ENCODE data around the gene SEH1L. TPM values are rescaled to one million over a fixed set of nuclear protein-coding genes. Genes with fewer than 3 reads are reported as not detected.
A peak's percentile ranks its signal among the peaks of the same experiment; 100 is the strongest.

Gene SEH1L
- total RNA-seq, 3 donors from 2014 or later: 160 to 179 (median 174) TPM

DNA sequence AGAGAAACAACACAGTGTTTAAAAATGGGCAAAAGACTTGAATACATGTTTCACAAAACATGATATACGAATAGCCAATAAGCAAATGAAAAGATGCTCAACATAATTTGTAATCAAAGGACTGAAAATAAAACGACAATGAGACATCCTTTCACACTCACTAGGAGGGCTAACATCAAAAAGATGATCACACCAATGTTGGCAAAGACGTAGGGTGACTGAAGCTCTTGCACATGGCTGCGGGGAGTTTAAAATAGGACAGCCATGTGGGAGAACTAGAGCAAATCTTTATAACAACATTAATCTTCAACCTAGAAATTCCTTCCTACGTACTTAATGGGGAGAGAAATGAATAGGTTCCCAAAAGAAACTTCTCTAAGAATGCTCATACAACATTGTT, 19.2 kb upstream of the SEH1L start:
- Mint-ChIP-seq H3K9me3 (no peaks in the 10 kb centered on the region), H3K36me3 (ENCODE audit: insufficient read depth) (no peaks in the 10 kb centered on the region), H3K27me3 (ENCODE audit: low read depth) (no peaks in the 10 kb centered on the region), H3K4me1 (ENCODE audit: low read depth) (no peaks in the 10 kb centered on the region), H3K4me3 (no peak overlapping the region)
- ATAC-seq (no peak), DNase-seq (no peak)

GRCh38 chr18:12929477-12930083, 18.2 kb upstream of the SEH1L start:
- DNase-seq (no peak), ATAC-seq (no peak)
- Mint-ChIP-seq H3K27me3 (ENCODE audit: low read depth) (peaks cover 1% of the 10 kb centered on the region), H3K9me3 (no peaks in the 10 kb centered on the region), H3K4me3 (no peak overlapping the region), H3K4me1 (ENCODE audit: low read depth) (peaks cover 2% of the 10 kb centered on the region), H3K36me3 (ENCODE audit: insufficient read depth) (no peaks in the 10 kb centered on the region)

- no peaks in the 10 kb centered on the region for H3K9me3 Mint-ChIP-seq
- no peak overlapping the region for H3K4me3 Mint-ChIP-seq
- peaks cover 4% of the 10 kb centered on the region for H3K4me1 Mint-ChIP-seq (ENCODE audit: low read depth)
- peaks cover 3% of the 10 kb centered on the region for H3K27me3 Mint-ChIP-seq (ENCODE audit: low read depth)
- no peak for DNase-seq
- no peak for ATAC-seq
- no peaks in the 10 kb centered on the region for H3K36me3 Mint-ChIP-seq (ENCODE audit: insufficient read depth)
These were observed 17.4 kb upstream of the SEH1L start for GRCh38 chr18:12930376-12930775.

GRCh38 chr18:12930908-12931307, 16.9 kb upstream of the SEH1L start:
- Mint-ChIP-seq H3K4me1 (ENCODE audit: low read depth) (peaks cover 4% of the 10 kb centered on the region), H3K4me3 (no peak overlapping the region), H3K36me3 (ENCODE audit: insufficient read depth) (no peaks in the 10 kb centered on the region), H3K9me3 (no peaks in the 10 kb centered on the region), H3K27me3 (ENCODE audit: low read depth) (peaks cover 3% of the 10 kb centered on the region)
- ATAC-seq (no peak), DNase-seq (no peak)

GRCh38 chr18:12933327-12933726, 14.5 kb upstream of the SEH1L start:
- H3K9me3 Mint-ChIP-seq: no peaks in the 10 kb centered on the region
- H3K4me3 Mint-ChIP-seq: no peak overlapping the region
- DNase-seq (no peak), ATAC-seq (no peak)
- H3K4me1 Mint-ChIP-seq (ENCODE audit: low read depth): peaks cover 4% of the 10 kb centered on the region
- peaks cover 3% of the 10 kb centered on the region for H3K27me3 Mint-ChIP-seq (ENCODE audit: low read depth)
- H3K36me3 Mint-ChIP-seq (ENCODE audit: insufficient read depth): no peaks in the 10 kb centered on the region

GRCh38 chr18:12934454-12935071, 13.2 kb upstream of the SEH1L start:
- peak; percentile 76 for DNase-seq
- H3K9me3 Mint-ChIP-seq: no peaks in the 10 kb centered on the region
- ATAC-seq: peak; percentile 75 to 89
- H3K27me3 Mint-ChIP-seq (ENCODE audit: low read depth): peaks cover 3% of the 10 kb centered on the region
- no peak overlapping the region for H3K4me3 Mint-ChIP-seq
- H3K4me1 Mint-ChIP-seq (ENCODE audit: low read depth): peaks cover 4% of the 10 kb centered on the region
- no peaks in the 10 kb centered on the region for H3K36me3 Mint-ChIP-seq (ENCODE audit: insufficient read depth)

DNA sequence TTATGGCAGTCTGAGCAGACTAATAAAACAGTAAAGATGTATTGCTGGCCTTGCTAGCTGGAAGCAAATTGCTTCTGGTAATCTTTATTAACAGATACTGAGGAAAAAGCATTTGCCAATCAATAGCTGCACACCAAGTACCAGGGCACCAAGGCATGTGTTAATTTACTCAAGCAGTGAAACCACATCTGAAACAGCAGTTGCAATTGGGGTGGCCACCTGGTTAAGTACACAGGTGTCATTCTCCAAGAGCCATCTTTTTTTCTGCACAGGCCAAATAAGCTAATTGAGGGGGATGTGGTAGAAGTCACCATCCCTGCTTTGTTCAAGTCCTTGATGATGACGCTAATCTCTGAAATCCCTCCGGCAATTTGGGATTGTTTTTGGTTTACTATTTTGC, 8.6 kb upstream of the SEH1L start:
- no peaks in the 10 kb centered on the region for H3K9me3 Mint-ChIP-seq
- peaks cover 3% of the 10 kb centered on the region for H3K27me3 Mint-ChIP-seq (ENCODE audit: low read depth)
- peaks cover 7% of the 10 kb centered on the region for H3K4me1 Mint-ChIP-seq (ENCODE audit: low read depth)
- DNase-seq (no peak), ATAC-seq (no peak)
- H3K36me3 Mint-ChIP-seq (ENCODE audit: insufficient read depth): no peaks in the 10 kb centered on the region
- H3K4me3 Mint-ChIP-seq: no peak overlapping the region

- H3K4me3 Mint-ChIP-seq: no peak overlapping the region
- H3K36me3 Mint-ChIP-seq (ENCODE audit: insufficient read depth): no peaks in the 10 kb centered on the region
- no peaks in the 10 kb centered on the region for H3K27me3 Mint-ChIP-seq (ENCODE audit: low read depth)
- ATAC-seq (no peak), DNase-seq (no peak)
- H3K9me3 Mint-ChIP-seq: no peaks in the 10 kb centered on the region
- peaks cover 22% of the 10 kb centered on the region for H3K4me1 Mint-ChIP-seq (ENCODE audit: low read depth)
These were observed 4.6 kb upstream of the SEH1L start for GRCh38 chr18:12943215-12943614.

DNA sequence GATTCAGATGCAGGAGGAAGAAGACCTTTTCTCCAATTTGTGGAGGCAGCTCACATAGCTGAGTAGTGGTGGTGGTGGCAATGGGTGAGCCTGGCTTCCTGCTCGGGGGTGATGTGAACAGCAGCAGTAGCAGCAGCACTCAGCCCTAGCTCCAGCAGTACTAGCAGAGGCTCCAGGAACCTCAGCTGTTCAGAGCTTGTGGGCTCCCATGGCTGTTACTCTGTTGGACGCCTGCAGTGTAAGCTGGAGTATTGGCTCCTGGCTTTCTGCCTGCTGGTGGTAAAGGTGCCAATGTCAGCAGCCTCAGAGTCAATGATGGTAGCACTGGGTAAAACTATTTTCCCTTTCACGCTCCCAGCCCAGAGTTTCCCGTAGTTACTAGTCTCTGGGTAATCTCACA, 3.1 kb upstream of the SEH1L start:
- DNase-seq (no peak), ATAC-seq (no peak)
- H3K4me1 Mint-ChIP-seq (ENCODE audit: low read depth): peaks cover 27% of the 10 kb centered on the region
- no peaks in the 10 kb centered on the region for H3K9me3 Mint-ChIP-seq
- H3K27me3 Mint-ChIP-seq (ENCODE audit: low read depth): no peaks in the 10 kb centered on the region
- H3K36me3 Mint-ChIP-seq (ENCODE audit: insufficient read depth): peaks cover 4% of the 10 kb centered on the region
- no peak overlapping the region for H3K4me3 Mint-ChIP-seq

- no peak for ATAC-seq
- no peak for DNase-seq
- no peaks in the 10 kb centered on the region for H3K9me3 Mint-ChIP-seq
- peak overlapping the region; percentile 94 for H3K4me3 Mint-ChIP-seq
- H3K27me3 Mint-ChIP-seq (ENCODE audit: low read depth): no peaks in the 10 kb centered on the region
- H3K36me3 Mint-ChIP-seq (ENCODE audit: insufficient read depth): peaks cover 9% of the 10 kb centered on the region
- peaks cover 39% of the 10 kb centered on the region for H3K4me1 Mint-ChIP-seq (ENCODE audit: low read depth)
These were observed 1.1 kb upstream of the SEH1L start for GRCh38 chr18:12946549-12947284.

DNA sequence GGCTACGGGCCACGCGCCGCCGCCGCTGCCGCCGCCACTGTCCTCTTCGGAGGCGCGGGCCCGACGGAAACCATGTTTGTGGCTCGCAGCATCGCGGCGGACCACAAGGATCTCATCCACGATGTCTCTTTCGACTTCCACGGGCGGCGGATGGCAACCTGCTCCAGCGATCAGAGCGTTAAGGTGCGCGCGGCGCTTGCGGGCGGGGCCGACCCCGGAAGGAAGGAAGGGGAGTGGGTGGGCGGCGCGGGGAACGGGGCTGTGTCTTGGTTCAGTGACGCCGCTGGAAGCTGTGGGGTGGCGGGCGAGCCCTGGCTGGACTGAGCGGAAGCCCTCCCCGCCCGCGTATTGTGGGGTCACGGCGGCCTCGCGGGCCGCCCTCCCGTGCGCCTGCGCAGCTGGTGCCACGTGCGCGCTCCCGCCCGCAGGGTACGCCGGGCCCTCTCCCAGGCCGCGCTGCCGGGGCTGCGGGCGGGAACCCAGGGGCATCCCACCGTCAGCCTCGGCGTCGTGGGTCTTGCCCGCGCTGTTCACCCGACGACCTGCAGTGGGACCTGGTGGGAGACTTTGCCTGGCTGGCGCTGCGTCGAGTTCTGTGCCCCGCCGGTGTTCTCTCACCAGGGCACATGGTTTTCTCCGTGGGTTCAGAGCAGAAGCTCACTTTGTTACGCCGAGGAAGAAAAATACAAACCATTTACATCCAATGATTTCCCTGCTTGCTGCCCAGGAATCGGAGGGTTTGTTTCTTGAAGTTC, 416 bp downstream of the SEH1L start:
- DNase-seq (peak; percentile 99), ATAC-seq (peak; percentile 85 to 86)
- H3K36me3 Mint-ChIP-seq (ENCODE audit: insufficient read depth): peaks cover 15% of the 10 kb centered on the region
- peaks cover 41% of the 10 kb centered on the region for H3K4me1 Mint-ChIP-seq (ENCODE audit: low read depth)
- peak overlapping the region; percentile 94 for H3K4me3 Mint-ChIP-seq
- no peaks in the 10 kb centered on the region for H3K9me3 Mint-ChIP-seq
- no peaks in the 10 kb centered on the region for H3K27me3 Mint-ChIP-seq (ENCODE audit: low read depth)

- no peaks in the 10 kb centered on the region for H3K27me3 Mint-ChIP-seq (ENCODE audit: low read depth)
- ATAC-seq (no peak), DNase-seq (no peak)
- peaks cover 6% of the 10 kb centered on the region for H3K4me1 Mint-ChIP-seq (ENCODE audit: low read depth)
- no peaks in the 10 kb centered on the region for H3K9me3 Mint-ChIP-seq
- H3K36me3 Mint-ChIP-seq (ENCODE audit: insufficient read depth): peaks cover 31% of the 10 kb centered on the region
- no peak overlapping the region for H3K4me3 Mint-ChIP-seq
These were observed 10.7 kb downstream of the SEH1L start for GRCh38 chr18:12958478-12958877.

- ATAC-seq: no peak
- no peaks in the 10 kb centered on the region for H3K27me3 Mint-ChIP-seq (ENCODE audit: low read depth)
- H3K4me3 Mint-ChIP-seq: no peak overlapping the region
- no peaks in the 10 kb centered on the region for H3K9me3 Mint-ChIP-seq
- H3K4me1 Mint-ChIP-seq (ENCODE audit: low read depth): peaks cover 6% of the 10 kb centered on the region
- H3K36me3 Mint-ChIP-seq (ENCODE audit: insufficient read depth): peaks cover 39% of the 10 kb centered on the region
- no peak for DNase-seq
These were observed 12.6 kb downstream of the SEH1L start for GRCh38 chr18:12960395-12960794.

DNA sequence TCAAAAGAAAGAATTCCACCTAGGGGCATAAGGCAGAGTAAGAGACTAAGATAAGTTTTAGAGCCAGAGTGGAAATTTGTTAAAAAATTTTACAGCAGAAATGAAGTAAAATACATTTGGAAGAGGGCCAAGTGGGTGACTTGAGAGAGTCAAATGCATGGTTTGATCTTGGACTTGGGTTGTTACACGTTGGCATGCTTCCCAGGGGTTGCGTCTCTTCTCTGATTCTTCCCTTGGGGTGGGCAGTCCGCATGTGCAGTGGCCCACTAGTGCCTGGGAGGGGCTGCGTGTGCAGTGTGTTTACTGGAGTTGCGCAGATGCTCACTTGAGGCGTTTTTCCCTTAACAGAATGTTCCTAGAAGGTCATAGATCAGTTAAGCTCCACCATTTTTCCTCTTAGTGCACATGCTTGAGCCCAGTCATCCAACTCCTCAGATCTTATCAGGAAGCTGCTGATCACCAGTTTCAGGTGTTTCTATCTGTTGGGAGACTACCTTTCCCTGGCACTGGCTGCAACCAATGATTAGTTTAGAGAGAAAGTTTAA, 13.1 kb downstream of the SEH1L start:
- Mint-ChIP-seq H3K4me3 (no peak overlapping the region), H3K4me1 (ENCODE audit: low read depth) (peaks cover 6% of the 10 kb centered on the region), H3K27me3 (ENCODE audit: low read depth) (no peaks in the 10 kb centered on the region), H3K36me3 (ENCODE audit: insufficient read depth) (peaks cover 43% of the 10 kb centered on the region), H3K9me3 (no peaks in the 10 kb centered on the region)
- DNase-seq: no peak
- no peak for ATAC-seq

All from activated T-cell treated with anti-CD3 and anti-CD28 coated beads, Interleukin-2, amount 50 U/mL, for 4 hours (primary cell).